Fibroblast of lung (primary cell): ENCODE measurements around the gene SLC49A4.

Experiments used
- CTCF ChIP-seq, 2 donors: IDR thresholded peaks in 1 of 2; conservative IDR thresholded peaks in 1 of 2; 1 replicate in 1 of 2; 2 replicates in 1 of 2; pipeline ENCODE4 v1.5.1; 2011 to 2012; ENCODE audit warnings: low read length in 2 of 2, control low read depth in 1 of 2, inconsistent platforms in 1 of 2, low read depth in 1 of 2, mild to moderate bottlenecking in 1 of 2
- EZH2 ChIP-seq: IDR thresholded peaks from 2 replicates; pipeline ENCODE4 v1.5.1; 2012; ENCODE audit warnings: low read length, control low read depth, mild to moderate bottlenecking; ENCODE audit errors: missing control alignments

- TF ChIP-seq CTCF (conservative IDR thresholded peaks at IDR 0.05 in 1 of 2, IDR thresholded peaks at IDR 0.05 in 1 of 2; ENCODE audit: low read depth in 1 of 2, low read length in 2 of 2) = no peak
- no peak for TF ChIP-seq EZH2
Measured at GRCh38 chr3:122828281-122828680, 33.4 kb downstream of the SLC49A4 start.
